NCI-H1417 treated with DMSO at 0.1 percent for 48 hours (cell line): ENCODE data around the gene GATAD2A.

ENCODE experiments used
- DNase-seq: peaks from one replicate; lab custom pipeline; 2025; lab: John Stamatoyannopoulos, UW

Gene GATAD2A

GRCh38 chr19:19513682-19514081 is 108.2 kb downstream of the GATAD2A start:
- no peak for DNase-seq

GRCh38 chr19:19514215-19514657 is 108.8 kb downstream of the GATAD2A start:
- DNase-seq = no peak

- no peak for DNase-seq
These were observed 109.6 kb downstream of the GATAD2A start, which contains the start of gene TSSK6 for GRCh38 chr19:19514881-19515641. TSS of gene TSSK6 (minus strand) at chr19:19515548. CDS start at chr19:19515427, 121 bp downstream.

GRCh38 chr19:19515642-19516519 is 110.4 kb downstream of the GATAD2A start, which contains the start of gene NDUFA13:
TSS of gene NDUFA13 (plus strand) at chr19:19516225. CDS start at chr19:19516239, 14 bp downstream.
- peak; percentile 24 for DNase-seq

GRCh38 chr19:19517235-19517619 is 111.8 kb downstream of the GATAD2A start:
- DNase-seq = no peak

GRCh38 chr19:19520989-19521388 is 115.5 kb downstream of the GATAD2A start:
- DNase-seq = no peak

- no peak for DNase-seq
These were observed 117.7 kb downstream of the GATAD2A start for GRCh38 chr19:19523177-19523576.

GRCh38 chr19:19524053-19524452 is 118.6 kb downstream of the GATAD2A start:
- DNase-seq = no peak

GRCh38 chr19:19525611-19526380 is 120.3 kb downstream of the GATAD2A start:
- DNase-seq = no peak

GRCh38 chr19:19526581-19527370 is 121.3 kb downstream of the GATAD2A start:
- no peak for DNase-seq

- no peak for DNase-seq
These were observed 121.8 kb downstream of the GATAD2A start for GRCh38 chr19:19527371-19527656.

GRCh38 chr19:19527674-19528625 is 122.5 kb downstream of the GATAD2A start:
- DNase-seq = no peak

GRCh38 chr19:19528721-19529490 is 123.4 kb downstream of the GATAD2A start, which contains the start of gene YJEFN3:
TSS of gene YJEFN3 (plus strand) at chr19:19528911. CDS start at chr19:19528933, 22 bp downstream.
- DNase-seq = no peak

GRCh38 chr19:19529783-19530422 is 124.4 kb downstream of the GATAD2A start:
- no peak for DNase-seq

- DNase-seq = no peak
These were observed 124.9 kb downstream of the GATAD2A start for GRCh38 chr19:19530423-19530804.

- no peak for DNase-seq
These were observed 125.4 kb downstream of the GATAD2A start for GRCh38 chr19:19530889-19531288.

GRCh38 chr19:19531951-19532805 is 126.7 kb downstream of the GATAD2A start:
- DNase-seq = no peak
